Stimulated activated CD8-positive, alpha-beta memory T cell treated with anti-CD3 and anti-CD28 coated beads, Interleukin-12 subunit alpha, Interleukin-12 subunit beta, amount 100 ng/mL, for 1 hour (primary cell): ENCODE results near the gene MAP4K3.
"Not testable (repeated sequence)": the region's sequence is repeated elsewhere in the genome, so short reads cannot be mapped to it uniquely, and the experiment has no call there.

ENCODE experiments used
- DNase-seq: peaks from one replicate; pipeline ENCODE4 v3.0.0-alpha.2; 2020; ENCODE audit warnings: low read depth

The MAP4K3 gene

DNA sequence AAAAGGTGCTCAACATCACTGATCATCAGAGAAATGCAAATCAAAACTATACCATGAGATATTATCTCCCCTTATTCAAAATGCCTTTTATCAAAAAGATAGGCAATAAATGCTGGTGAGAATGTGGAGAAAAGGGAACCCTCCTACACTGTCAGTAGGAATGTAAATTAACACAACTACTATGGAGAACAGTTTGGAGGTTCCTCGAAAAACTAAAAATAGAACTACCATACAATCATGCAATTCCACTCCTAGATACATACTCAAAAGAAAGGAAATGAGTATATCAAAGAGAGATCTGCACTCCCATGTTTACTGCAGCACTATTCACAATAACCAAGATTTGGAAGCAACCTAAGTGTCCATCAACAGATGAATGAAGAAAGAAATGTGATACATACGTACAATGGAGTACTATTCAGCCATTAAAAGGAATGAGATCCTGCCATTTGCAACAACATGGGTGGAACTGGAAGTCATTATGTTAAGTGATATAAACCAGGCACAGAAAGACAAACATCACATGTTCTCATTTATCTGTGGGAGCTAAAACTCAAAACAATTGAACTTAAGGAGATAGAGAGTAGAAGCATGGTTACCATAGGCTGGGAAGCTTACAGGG is 63.8 kb downstream of the MAP4K3 start:
- DNase-seq, result no peak

GRCh38 chr2:39370101-39370500 is 67.0 kb downstream of the MAP4K3 start:
- DNase-seq, result no peak

DNA sequence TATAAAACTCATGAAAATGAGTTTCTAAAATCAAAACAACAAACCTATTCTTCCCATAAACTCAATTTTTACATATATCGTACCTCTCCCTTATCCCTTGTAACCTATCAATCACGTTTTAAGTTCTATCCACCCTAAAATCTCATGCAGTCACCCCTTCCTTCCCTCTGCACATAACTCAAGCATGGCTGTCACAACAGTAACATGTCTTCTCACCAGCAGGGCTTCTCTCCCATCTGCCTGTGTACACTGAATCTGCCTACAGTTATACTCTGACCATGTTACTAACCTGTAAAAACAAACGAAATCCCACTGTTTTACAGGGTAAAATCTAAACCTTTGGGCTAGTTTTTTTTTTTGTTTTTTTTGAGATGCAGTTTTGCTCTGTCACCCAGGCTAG is 68.2 kb downstream of the MAP4K3 start:
- DNase-seq, result no peak

GRCh38 chr2:39368376-39368775 is 68.7 kb downstream of the MAP4K3 start:
- no peak for DNase-seq

DNA sequence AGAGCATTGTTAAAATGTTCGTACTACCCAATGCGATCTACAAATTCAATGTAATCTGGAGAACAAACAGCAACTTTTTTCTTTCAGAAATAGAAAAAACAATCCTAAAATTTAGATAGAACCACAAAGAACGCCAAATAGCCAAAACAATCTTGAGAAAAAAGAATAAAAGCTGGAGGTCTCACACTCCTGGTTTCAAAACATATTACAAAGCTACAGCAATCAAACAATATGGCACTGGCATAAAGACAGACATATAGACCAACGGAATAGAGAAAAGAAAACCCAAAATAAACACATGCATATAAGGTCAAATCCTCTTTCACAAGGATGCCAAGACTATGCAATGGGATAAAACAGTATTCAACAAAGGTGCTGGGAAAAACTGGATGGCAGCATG is 74.5 kb downstream of the MAP4K3 start:
- no peak for DNase-seq

DNA sequence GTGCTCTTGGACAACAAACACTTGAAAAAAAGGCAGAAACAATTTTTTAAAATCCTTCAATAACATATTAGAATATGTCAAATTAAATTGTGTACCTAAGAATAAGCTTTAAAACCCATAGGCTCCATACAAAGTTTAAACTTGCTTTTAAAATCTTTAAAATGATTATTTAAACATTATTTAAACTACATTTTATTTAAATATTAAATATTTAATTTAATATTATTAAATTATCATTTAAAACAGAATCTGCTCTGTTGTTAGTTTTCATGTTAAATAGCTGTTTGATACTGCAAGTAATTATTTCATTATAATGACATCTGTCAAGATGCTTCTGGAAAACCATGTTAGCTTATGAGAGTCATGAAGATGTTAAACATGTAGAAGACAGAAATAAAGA is 75.6 kb downstream of the MAP4K3 start:
- DNase-seq, result no peak

DNA sequence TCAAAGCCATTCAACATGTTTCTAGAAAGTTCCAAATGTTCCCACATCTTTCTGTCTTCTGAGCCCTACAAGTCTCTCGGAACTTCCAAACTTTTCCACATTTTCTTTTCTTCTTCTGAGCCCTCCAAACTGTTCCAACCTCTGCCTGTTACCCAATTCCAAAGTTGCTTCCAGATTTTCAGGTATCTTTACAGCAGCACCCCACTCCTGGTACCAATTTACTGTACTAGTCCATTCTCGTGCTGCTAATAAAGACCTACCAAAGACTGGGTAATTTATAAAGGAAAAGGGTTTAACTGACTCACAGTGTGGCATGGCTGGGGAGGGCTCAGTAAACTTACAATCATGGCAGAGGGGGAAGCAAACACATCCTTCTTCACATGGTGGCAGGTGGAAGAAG is 76.7 kb downstream of the MAP4K3 start:
- DNase-seq, result not testable (repeated sequence)

- DNase-seq, result no peak
These were observed 77.5 kb downstream of the MAP4K3 start for GRCh38 chr2:39359453-39360038.

- no peak for DNase-seq
These were observed 80.0 kb downstream of the MAP4K3 start for GRCh38 chr2:39356922-39357639.

DNA sequence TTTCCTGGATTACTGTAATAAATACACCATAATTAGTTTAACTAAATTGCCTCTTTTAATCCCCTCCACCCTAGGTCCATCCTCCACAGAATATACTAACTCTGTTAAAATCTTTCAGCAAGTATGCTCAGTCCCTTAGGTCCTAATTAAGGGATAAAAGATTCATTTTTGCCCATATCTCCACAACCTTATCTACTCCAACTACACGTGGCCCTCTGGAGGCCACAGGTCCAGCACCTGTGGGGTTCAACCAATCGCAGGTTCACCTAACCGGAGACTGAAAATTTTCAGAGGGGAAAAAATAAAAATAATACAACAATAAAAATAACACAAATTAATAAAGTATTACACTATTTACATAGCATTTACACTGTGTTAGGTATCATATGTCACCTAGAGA is 86.4 kb downstream of the MAP4K3 start:
- DNase-seq, result no peak

DNA sequence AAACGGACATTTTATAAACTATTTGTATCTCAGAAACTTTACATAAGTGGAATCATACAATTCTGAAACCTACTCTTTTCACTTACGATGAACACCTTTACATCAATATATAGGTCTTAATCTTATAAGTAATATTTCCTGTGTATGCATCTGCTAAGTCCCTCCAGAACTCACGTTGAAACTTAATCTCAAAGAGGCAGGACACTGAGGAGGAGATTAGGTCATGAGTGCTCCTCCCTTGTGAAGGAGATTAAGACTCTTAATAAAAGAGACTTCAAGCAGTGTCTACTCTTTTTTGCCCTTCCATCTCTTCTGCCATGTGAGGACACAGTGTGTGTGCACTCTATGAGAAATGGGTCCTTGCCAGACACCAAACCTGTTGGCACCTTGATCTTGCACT is 98.6 kb downstream of the MAP4K3 start:
- DNase-seq, result no peak

GRCh38 chr2:39335930-39336329 is 101.2 kb downstream of the MAP4K3 start:
- no peak for DNase-seq

DNA sequence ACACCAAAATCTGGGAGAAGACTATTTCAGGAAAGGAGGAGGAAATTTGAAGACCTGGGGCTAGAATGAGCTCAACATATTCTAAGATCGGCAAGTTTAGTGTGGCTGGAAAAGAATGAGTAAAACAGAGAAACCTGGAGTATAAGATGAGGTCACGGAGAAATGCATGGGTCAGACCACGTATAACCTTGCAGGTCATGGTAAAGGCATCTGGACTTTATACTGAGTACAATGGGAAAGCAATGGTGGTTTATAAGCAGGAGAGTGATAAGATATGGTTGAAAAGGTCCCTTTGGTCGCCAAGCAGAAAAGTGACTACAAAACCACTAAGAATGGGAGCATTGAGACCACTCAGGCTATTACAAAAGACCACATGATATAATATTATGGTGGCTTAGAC is 102.1 kb downstream of the MAP4K3 start:
- DNase-seq, result no peak

DNA sequence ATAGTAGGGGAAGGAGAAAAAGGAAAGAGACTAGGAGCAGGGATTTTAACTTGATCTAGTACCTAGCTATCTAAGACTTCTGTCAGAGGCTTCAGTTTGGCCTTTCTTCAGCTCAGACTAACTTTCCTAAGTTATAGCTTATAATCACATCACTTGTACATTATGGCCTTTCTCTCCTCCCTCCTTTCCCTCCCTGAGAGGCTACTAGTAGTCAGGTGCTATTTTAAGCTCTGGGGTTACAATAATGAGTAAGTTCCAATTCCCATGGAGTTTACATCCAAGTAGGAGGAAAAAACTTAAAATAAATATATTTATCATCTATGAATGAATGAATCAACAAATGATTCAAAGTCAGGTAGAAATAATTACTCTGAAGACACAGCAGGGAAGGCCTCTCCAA is 102.6 kb downstream of the MAP4K3 start:
- no peak for DNase-seq

DNA sequence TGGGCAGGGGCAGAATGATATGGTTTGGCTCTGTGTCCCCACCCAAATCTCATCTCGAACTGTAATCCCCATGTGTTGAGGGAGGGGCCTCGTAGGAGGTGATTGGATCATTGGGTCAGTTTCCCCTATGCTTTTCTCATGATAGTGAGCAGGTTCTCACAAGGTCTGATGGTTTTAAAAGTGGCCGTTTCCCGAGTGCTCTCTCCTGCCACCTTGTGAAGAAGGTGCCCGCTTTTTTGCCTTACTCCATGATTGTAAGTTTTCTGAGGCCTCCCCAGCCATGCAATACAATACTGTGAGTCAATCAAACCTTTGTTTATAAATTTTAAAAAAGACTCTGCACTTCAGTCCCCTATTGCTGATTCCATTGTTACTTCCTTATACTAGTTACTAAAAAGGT is 110.4 kb downstream of the MAP4K3 start:
- no peak for DNase-seq

- no peak for DNase-seq
These were observed 111.1 kb downstream of the MAP4K3 start for GRCh38 chr2:39325966-39326365.

GRCh38 chr2:39321056-39322035 is 115.7 kb downstream of the MAP4K3 start:
- DNase-seq, result not testable (repeated sequence)

DNA sequence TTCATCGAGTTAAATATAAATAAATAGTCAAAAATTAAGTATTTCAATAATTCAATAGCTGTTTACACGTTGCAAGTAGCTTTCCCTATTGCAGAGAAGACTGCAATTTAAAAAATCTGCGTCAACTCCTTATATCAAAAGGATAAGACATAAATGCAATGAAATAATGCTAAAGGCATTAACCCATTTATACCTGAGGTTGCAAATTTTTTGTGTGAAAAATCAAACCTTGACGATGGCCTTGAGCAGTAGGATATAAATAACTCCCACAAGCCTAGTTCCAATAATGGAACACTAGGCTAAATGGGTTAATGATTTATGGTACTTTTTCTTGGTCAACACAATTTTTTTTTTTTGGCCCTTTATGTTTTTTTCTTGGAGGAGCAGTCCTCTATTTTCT is 116.9 kb downstream of the MAP4K3 start:
- no peak for DNase-seq

GRCh38 chr2:39313575-39313974 is 123.5 kb downstream of the MAP4K3 start:
- no peak for DNase-seq

GRCh38 chr2:39311469-39311868 is 125.6 kb downstream of the MAP4K3 start:
- no peak for DNase-seq

DNA sequence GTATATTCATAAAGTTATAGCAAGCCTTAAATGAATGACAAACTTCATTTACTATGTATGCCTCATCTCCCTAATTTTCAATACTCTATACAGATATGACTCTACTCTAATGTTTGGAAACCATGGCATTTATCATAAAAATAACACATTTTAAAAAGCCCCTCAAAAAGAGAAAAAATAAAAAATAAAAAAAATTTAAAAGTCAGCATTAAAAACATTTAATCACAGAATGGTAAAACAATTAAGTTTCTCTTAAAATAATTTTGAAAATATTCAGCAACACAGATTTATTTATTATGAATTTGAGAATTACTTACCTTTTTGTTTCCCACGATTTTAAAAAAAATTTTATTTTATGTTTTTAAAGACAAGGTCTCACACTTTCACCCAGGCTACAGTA is 128.3 kb downstream of the MAP4K3 start:
- DNase-seq, result no peak

GRCh38 chr2:39306626-39307025 is 130.5 kb downstream of the MAP4K3 start:
- no peak for DNase-seq
